MM.1S (cell line): ENCODE measurements around the gene UBAP2L.

Experiments used
- EZH2 ChIP-seq: fragments of 300-600 bp; sonication (generic); optimal IDR thresholded peaks from 2 replicates; pipeline ENCODE3; 2017; ENCODE audit warnings: low read depth, mild to moderate bottlenecking, antibody characterized with exemption, low read length, mixed read lengths
- TF ChIP-seq, protein P1 (sequence below): fragments of 300-600 bp; sonication (generic); IDR thresholded peaks from 2 replicates; pipeline ENCODE4 v1.5.1; 2016; ENCODE audit warnings: antibody characterized with exemption, low read length, mixed read lengths

DNA sequence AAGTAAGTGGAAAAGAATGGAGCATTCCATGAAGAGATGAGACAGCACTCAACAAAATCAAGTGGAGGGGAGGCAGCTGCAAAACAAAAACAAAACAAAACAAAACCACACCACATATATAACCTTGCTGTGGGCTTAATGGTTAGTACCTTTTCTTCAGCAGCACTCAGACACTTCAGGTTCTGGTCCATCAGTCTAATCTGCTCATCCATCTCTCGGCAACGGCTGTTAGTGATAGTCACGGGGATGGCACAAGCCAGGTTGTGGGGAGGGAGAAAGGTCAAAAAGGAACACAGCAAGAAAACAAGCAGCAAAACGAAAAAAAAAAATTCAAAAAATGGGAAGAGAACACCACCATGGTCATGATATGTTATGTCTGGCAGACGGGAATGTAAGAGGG is 48.9 kb upstream of the UBAP2L start:
- no peak for TF ChIP-seq EZH2
- TF ChIP-seq, protein P1, sequence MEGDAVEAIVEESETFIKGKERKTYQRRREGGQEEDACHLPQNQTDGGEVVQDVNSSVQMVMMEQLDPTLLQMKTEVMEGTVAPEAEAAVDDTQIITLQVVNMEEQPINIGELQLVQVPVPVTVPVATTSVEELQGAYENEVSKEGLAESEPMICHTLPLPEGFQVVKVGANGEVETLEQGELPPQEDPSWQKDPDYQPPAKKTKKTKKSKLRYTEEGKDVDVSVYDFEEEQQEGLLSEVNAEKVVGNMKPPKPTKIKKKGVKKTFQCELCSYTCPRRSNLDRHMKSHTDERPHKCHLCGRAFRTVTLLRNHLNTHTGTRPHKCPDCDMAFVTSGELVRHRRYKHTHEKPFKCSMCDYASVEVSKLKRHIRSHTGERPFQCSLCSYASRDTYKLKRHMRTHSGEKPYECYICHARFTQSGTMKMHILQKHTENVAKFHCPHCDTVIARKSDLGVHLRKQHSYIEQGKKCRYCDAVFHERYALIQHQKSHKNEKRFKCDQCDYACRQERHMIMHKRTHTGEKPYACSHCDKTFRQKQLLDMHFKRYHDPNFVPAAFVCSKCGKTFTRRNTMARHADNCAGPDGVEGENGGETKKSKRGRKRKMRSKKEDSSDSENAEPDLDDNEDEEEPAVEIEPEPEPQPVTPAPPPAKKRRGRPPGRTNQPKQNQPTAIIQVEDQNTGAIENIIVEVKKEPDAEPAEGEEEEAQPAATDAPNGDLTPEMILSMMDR = no peak
